Small intestine (tissue), 7 donors: ENCODE data around the gene SENP3. TPM values are rescaled to one million over a fixed set of nuclear protein-coding genes. Genes with fewer than 3 reads are reported as not detected.

ENCODE experiments used
- DNase-seq, 2 donors: peaks; one replicate each; pipeline versions ENCODE4 v3.0.0 to v3.0.0-alpha.2; 2013
- FAIRE-seq: peaks from 2 replicates; lab custom pipeline; 2012; peaks lifted over from hg19 to GRCh38; lab: Jason Lieb, UNC
- H3K27ac ChIP-seq, 3 donors: one replicate each; pipeline ENCODE4 v1.5.1; 2013; ENCODE audit warnings: low read length in 2 of 3, mild to moderate bottlenecking in 2 of 3, control low read depth in 1 of 3, inconsistent platforms in 1 of 3, low read depth in 1 of 3, moderate library complexity in 1 of 3
- H3K27me3 ChIP-seq, 3 donors: one replicate each; pipeline ENCODE4 v1.6.1; 2013; ENCODE audit warnings: low read length in 3 of 3, inconsistent platforms in 1 of 3; ENCODE audit not compliant: control insufficient read depth in 3 of 3, insufficient read depth in 3 of 3
- H3K36me3 ChIP-seq, 3 donors: one replicate each; pipeline ENCODE4 v1.6.1; 2013; ENCODE audit warnings: low read length in 3 of 3, inconsistent platforms in 1 of 3, low read depth in 1 of 3, mild to moderate bottlenecking in 1 of 3, moderate library complexity in 1 of 3; ENCODE audit not compliant: control insufficient read depth in 3 of 3, insufficient read depth in 2 of 3
- H3K4me1 ChIP-seq, 3 donors: one replicate each; pipeline ENCODE4 v1.6.1; 2013; ENCODE audit warnings: low read length in 2 of 3, inconsistent platforms in 1 of 3, low read depth in 1 of 3, mild to moderate bottlenecking in 1 of 3, moderate library complexity in 1 of 3; ENCODE audit not compliant: control insufficient read depth in 3 of 3, insufficient read depth in 2 of 3
- H3K4me3 ChIP-seq, 3 donors: one replicate each; pipeline ENCODE4 v1.5.1; 2013; ENCODE audit warnings: low read length in 3 of 3, control low read depth in 1 of 3, inconsistent platforms in 1 of 3, low read depth in 1 of 3, mild to moderate bottlenecking in 1 of 3, moderate library complexity in 1 of 3
- H3K9me3 ChIP-seq, 2 donors: one replicate each; pipeline ENCODE4 v1.6.1; 2013; ENCODE audit warnings: low read depth in 1 of 2, low read length in 1 of 2; ENCODE audit not compliant: control insufficient read depth in 2 of 2, insufficient read depth in 1 of 2
- WGBS, 3 donors: extraction: QIAGEN DNeasy Blood & Tissue Kit; methylation state at CpG; one replicate each; pipeline ENCODE4 v1.1.7; 2013; 5-methylcytosine and 5-hydroxymethylcytosine counted together
- polyA plus RNA-seq, 4 donors: library from polyadenylated mRNA; stranded (reverse) in 3 of 4; unstranded in 1 of 4; fragments of 200-250 nt in 3 of 4; fragments of 120-200 nt in 1 of 4; gene quantifications; one replicate each; pipeline versions ENCODE4 v1.2.1 to v1.2.3, GENCODE V29; 2013
- donor health status: healthy with polysubstance abuse.
- donor health status: control.
- donor health status: control.
- donor health status: Bipolar disorder and iron deficiency.
- donor health status: healthy.

SENP3 gene
- polyA plus RNA-seq, 4 donors = 39.8 to 66.7 (median 53.3) TPM

- no peak overlapping the region for H3K27ac ChIP-seq
- H3K4me1 ChIP-seq = peaks cover 0 to 44% (median 5%) of the 10 kb centered on the region in 3 donors
- no peak for DNase-seq
- FAIRE-seq = no peak
- peaks cover 4 to 59% (median 16%) of the 10 kb centered on the region in 3 donors for H3K36me3 ChIP-seq
- no peaks in the 10 kb centered on the region for H3K9me3 ChIP-seq
- WGBS, 3 donors = 84 to 89% (median 84%) methylated on average over 19 to 30 of the region's 30 CpGs
- H3K4me3 ChIP-seq = peak overlapping the region in 1 of 3 donors; percentile 85
- H3K27me3 ChIP-seq = no peaks in the 10 kb centered on the region
These were observed 1.6 kb downstream of the SENP3 start for GRCh38 chr17:7563115-7563869.

DNA sequence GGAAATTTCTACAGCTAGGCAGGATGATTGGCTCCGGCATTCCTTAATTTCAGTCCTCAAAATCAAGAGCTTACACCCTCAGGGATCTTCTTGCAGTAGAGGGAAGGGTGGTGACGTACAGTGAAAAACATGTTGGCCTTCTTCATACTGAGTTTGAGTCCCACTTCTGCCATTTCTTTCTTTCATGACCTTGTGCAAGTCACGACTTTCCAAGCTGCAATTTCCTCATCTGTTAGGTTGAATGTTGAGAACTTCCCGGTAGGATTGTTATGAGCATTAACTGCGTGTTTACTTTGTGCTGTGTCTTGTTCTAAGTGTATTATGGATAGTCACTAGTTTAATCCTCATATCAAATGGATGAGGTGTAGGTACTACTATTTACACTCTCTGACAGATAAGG is 7.9 kb downstream of the SENP3 start:
- peaks cover 0 to 9% (median 0%) of the 10 kb centered on the region in 3 donors for H3K4me1 ChIP-seq
- H3K27ac ChIP-seq = no peak overlapping the region
- peaks cover 7 to 74% (median 13%) of the 10 kb centered on the region in 3 donors for H3K36me3 ChIP-seq
- H3K9me3 ChIP-seq = no peaks in the 10 kb centered on the region
- DNase-seq (no peak), FAIRE-seq (no peak)
- H3K27me3 ChIP-seq = no peaks in the 10 kb centered on the region
- no peak overlapping the region for H3K4me3 ChIP-seq
- WGBS, 3 donors = 85 to 86% (median 85%) methylated on average over 5 of the region's 5 CpGs

DNA sequence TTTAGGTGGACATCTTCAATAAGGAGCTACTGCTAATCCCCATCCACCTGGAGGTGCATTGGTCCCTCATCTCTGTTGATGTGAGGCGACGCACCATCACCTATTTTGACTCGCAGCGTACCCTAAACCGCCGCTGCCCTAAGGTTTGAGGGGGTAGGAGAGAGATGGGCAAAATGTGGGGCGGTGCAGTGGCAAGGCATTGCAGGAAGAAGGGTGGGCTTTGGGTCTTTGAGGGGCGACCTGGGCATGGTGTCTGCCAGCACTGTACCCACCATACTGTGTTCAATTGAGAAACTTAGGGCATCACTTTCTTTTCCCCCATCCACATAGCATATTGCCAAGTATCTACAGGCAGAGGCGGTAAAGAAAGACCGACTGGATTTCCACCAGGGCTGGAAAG is 8.6 kb downstream of the SENP3 start:
- WGBS, 3 donors = 96 to 97% (median 97%) methylated on average over 10 of the region's 10 CpGs
- peaks cover 0 to 16% (median 2%) of the 10 kb centered on the region in 3 donors for H3K4me1 ChIP-seq
- FAIRE-seq = no peak
- no peak for DNase-seq
- no peak overlapping the region for H3K4me3 ChIP-seq
- no peaks in the 10 kb centered on the region for H3K9me3 ChIP-seq
- H3K27me3 ChIP-seq = no peaks in the 10 kb centered on the region
- peaks cover 3 to 74% (median 6%) of the 10 kb centered on the region in 3 donors for H3K36me3 ChIP-seq
- H3K27ac ChIP-seq = no peak overlapping the region

DNA sequence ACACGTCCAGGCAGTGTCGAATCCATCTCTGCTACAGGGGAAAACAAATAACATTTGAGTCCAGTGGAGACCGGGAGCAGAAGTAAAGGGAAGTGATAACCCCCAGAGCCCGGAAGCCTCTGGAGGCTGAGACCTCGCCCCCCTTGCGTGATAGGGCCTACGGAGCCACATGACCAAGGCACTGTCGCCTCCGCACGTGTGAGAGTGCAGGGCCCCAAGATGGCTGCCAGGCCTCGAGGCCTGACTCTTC is 10.5 kb downstream of the SENP3 start:
- H3K9me3 ChIP-seq = no peaks in the 10 kb centered on the region
- peak overlapping the region; percentile 69 to 99 (median 91) for H3K27ac ChIP-seq
- FAIRE-seq (peak; percentile 26), DNase-seq (no peak)
- WGBS, 3 donors = 0 to 1% (median 1%) methylated on average over 11 of the region's 11 CpGs
- H3K4me3 ChIP-seq = peak overlapping the region; percentile 31 to 46 (median 43)
- peaks cover 8 to 77% (median 13%) of the 10 kb centered on the region in 3 donors for H3K36me3 ChIP-seq
- no peaks in the 10 kb centered on the region for H3K27me3 ChIP-seq
- H3K4me1 ChIP-seq = peaks cover 0 to 28% (median 7%) of the 10 kb centered on the region in 3 donors

- H3K36me3 ChIP-seq = peaks cover 12 to 79% (median 18%) of the 10 kb centered on the region in 3 donors
- H3K4me3 ChIP-seq = peak overlapping the region; percentile 93 to 100 (median 99)
- peak overlapping the region; percentile 80 to 99 (median 99) for H3K27ac ChIP-seq
- H3K4me1 ChIP-seq = peaks cover 0 to 30% (median 7%) of the 10 kb centered on the region in 3 donors
- DNase-seq (peak; percentile 100), FAIRE-seq (no peak)
- H3K27me3 ChIP-seq = no peaks in the 10 kb centered on the region
- 0 to 1% (median 0%) methylated on average over 71 to 73 of the region's 73 CpGs for WGBS, 3 donors
- no peaks in the 10 kb centered on the region for H3K9me3 ChIP-seq
These were observed 11.0 kb downstream of the SENP3 start for GRCh38 chr17:7572588-7573323.

DNA sequence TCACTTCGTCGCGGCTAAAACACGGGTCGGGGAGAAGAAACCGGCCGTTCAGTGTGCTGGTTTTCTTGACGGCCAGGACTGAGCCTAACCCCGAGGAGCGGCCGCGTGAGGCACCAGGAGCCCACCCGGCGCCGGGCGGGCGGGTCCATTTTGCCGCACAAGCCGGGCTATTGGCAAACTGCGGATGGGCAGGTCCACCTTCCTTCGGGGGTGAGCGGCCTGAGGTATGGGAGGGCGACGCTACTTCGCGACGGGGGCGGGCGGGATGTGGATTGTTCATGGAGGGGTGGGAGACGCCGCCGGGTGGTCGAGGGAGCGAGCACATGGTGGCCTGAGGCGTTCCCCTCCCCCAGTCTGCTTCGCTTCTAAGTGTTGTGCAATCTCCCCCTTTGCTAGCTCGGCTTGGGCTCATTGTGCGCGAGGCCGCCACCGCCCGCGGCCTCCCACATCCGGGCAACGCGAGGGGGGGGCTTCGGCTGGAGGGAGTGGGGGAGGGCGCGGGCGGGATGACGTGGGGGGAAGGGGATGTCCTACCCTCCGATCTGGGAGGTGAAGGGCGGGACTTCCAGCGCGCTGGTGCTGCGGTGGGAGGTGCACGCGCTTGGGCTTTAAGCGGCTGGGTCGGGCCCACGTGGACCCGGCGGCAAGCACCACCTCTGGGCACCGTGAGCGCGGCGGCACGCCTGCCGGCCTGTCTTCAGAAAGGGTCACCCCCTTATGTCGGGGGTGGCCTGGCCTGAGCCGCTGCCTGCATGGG is 11.8 kb downstream of the SENP3 start:
- H3K27me3 ChIP-seq = no peaks in the 10 kb centered on the region
- peak overlapping the region; percentile 93 to 100 (median 99) for H3K4me3 ChIP-seq
- WGBS, 3 donors = 0 to 1% (median 0%) methylated on average over 37 to 71 of the region's 71 CpGs
- FAIRE-seq (no peak), DNase-seq (peak; percentile 83 to 93)
- peaks cover 0 to 36% (median 7%) of the 10 kb centered on the region in 3 donors for H3K4me1 ChIP-seq
- H3K36me3 ChIP-seq = peaks cover 14 to 82% (median 22%) of the 10 kb centered on the region in 3 donors
- peak overlapping the region; percentile 80 to 99 (median 99) for H3K27ac ChIP-seq
- no peaks in the 10 kb centered on the region for H3K9me3 ChIP-seq

- 13 to 17% (median 15%) methylated on average over 14 to 15 of the region's 15 CpGs for WGBS, 3 donors
- no peak for DNase-seq
- Histone ChIP-seq H3K36me3 (peaks cover 14 to 84% (median 22%) of the 10 kb centered on the region in 3 donors), H3K27me3 (no peaks in the 10 kb centered on the region), H3K4me1 (peaks cover 3 to 44% (median 9%) of the 10 kb centered on the region in 3 donors), H3K4me3 (peak overlapping the region; percentile 93 to 100 (median 99)), H3K9me3 (no peaks in the 10 kb centered on the region), H3K27ac (peak overlapping the region in 2 of 3 donors; percentile 62 to 99)
- no peak for FAIRE-seq
These were observed 12.6 kb downstream of the SENP3 start for GRCh38 chr17:7574176-7574953.
